ENCODE measurements around the gene ICOS. TPM values are rescaled to one million over a fixed set of nuclear protein-coding genes. Genes with fewer than 3 reads are reported as not detected.

The ICOS gene
- total and polyA plus RNA-seq, 2 of the 4 experiments (the other 2 are of a cell fraction) = not detected

DNA sequence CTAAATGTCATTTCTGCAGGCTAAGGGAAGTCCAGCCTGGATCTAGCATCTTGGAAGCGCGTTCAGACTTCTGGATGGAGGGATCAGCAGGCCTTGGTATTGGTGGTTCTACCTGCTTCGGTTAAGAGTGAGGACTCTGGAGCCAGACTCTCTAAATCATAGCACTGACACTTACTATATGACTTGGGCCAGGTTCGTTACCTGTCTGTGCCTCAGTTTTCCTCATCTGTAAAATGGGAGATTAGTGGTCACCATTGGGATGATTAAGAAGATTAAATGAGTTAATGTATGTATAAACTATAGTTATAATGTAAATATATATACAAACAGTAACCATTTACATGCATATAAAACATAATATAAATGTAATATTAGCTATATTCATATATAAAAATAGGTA lies 995 bp upstream of the ICOS start:
- Histone ChIP-seq H3K9me1 (ENCODE audit: insufficient read depth, low read length) (no peaks in the 10 kb centered on the region), H3K79me1 (ENCODE audit: low read depth in 1 of 2, low read length in 2 of 2) (no peaks in the 10 kb centered on the region), H3K9ac (ENCODE audit: low read depth, low read length) (no peak overlapping the region), H2AFZ (replicated peaks; ENCODE audit: low read length, poor library complexity) (no peak overlapping the region), H3K56ac (ENCODE audit: extremely low read depth, insufficient read depth, low read length) (no peak overlapping the region), H4K91ac (ENCODE audit: insufficient read depth, low read depth, low read length) (no peak overlapping the region), H3K18ac (ENCODE audit: low read depth, low read length) (no peak overlapping the region), H2BK15ac (ENCODE audit: low read depth, low read length) (no peak overlapping the region), H3K9me3 (ENCODE audit: control insufficient read depth, insufficient read depth, low read length) (no peaks in the 10 kb centered on the region), H2BK20ac (ENCODE audit: low read depth, low read length) (no peak overlapping the region), H3K27ac (ENCODE audit: insufficient read depth, low read length) (no peak overlapping the region), H2AK9ac (replicated peaks; ENCODE audit: low read depth, low read length, poor library complexity) (no peak overlapping the region), H3K4ac (ENCODE audit: low read depth, low read length) (no peak overlapping the region), H3K27me3 (ENCODE audit: control insufficient read depth, insufficient read depth, low read length) (peaks cover 11% of the 10 kb centered on the region), H4K8ac (ENCODE audit: low read depth in 2 of 2, low read length in 2 of 2) (no peak overlapping the region), H3K14ac (replicated peaks; ENCODE audit: low read depth, low read length) (no peak overlapping the region), H4K5ac (ENCODE audit: low read depth, low read length) (no peak overlapping the region), H3K4me2 (ENCODE audit: low read depth, low read length) (no peak overlapping the region), H3K23ac (ENCODE audit: low read depth, low read length) (no peak overlapping the region), H3K4me3 (ENCODE audit: insufficient read depth, low read depth, low read length) (no peak overlapping the region), H3K4me1 (ENCODE audit: control insufficient read depth, insufficient read depth, low read length) (no peaks in the 10 kb centered on the region), H4K20me1 (ENCODE audit: insufficient read depth, low read length) (no peaks in the 10 kb centered on the region), H3K36me3 (ENCODE audit: control insufficient read depth, insufficient read depth, low read length) (no peaks in the 10 kb centered on the region), H2BK5ac (ENCODE audit: low read depth, low read length, poor library complexity, severe bottlenecking) (no peak overlapping the region), H2AK5ac (ENCODE audit: low read depth, low read length) (no peak overlapping the region), H2BK120ac (ENCODE audit: low read depth, low read length) (no peak overlapping the region)
- DNase-seq (no peak), ATAC-seq (ENCODE audit: low read depth) (no peak)
- POLR2A ChIA-PET (ENCODE audit: unreplicated experiment) = no interaction called here
- CTCF ChIA-PET = no interaction called here
- BruUV-seq (replicated peaks) = no TSS peak
- intact Hi-C loops (cut with micrococcal nuclease) (no loop called here), dilution Hi-C loops (cut with HindIII; ENCODE audit: low sequenced_read_pairs, unreplicated experiment) (no loop called here), in situ Hi-C loops (cut with MboI; ENCODE audit: low sequenced_read_pairs) (no loop called here)
- no peak for TF ChIP-seq CEBPB (IDR thresholded peaks at IDR 0.05; ENCODE audit: low read depth, low read length)
- no peak for TF ChIP-seq CHD1 (IDR thresholded peaks at IDR 0.05; ENCODE audit: low read depth, low read length)
- TF ChIP-seq, protein P1, sequence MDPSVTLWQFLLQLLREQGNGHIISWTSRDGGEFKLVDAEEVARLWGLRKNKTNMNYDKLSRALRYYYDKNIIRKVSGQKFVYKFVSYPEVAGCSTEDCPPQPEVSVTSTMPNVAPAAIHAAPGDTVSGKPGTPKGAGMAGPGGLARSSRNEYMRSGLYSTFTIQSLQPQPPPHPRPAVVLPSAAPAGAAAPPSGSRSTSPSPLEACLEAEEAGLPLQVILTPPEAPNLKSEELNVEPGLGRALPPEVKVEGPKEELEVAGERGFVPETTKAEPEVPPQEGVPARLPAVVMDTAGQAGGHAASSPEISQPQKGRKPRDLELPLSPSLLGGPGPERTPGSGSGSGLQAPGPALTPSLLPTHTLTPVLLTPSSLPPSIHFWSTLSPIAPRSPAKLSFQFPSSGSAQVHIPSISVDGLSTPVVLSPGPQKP (IDR thresholded peaks at IDR 0.05; ENCODE audit: borderline replicate concordance, low read depth, low read length) = no peak
- WGBS, 2 experiments (ENCODE audit: extremely low coverage in 2 of 2, insufficient read length in 1 of 2) = no CpG with 5 or more reads among the region's 4 CpGs

Measured in IMR-90 (cell line).